HG02588 (cell line): Measurements from ENCODE around the gene PFKL.

Experiments
- ATAC-seq: cut with Tn5 transposase; IDR thresholded peaks from one replicate; pipeline ENCODE4 v1.9.1; 2021; ENCODE audit warnings: mild to moderate bottlenecking, moderate library complexity; ENCODE audit not compliant: unreplicated experiment

Gene PFKL

DNA sequence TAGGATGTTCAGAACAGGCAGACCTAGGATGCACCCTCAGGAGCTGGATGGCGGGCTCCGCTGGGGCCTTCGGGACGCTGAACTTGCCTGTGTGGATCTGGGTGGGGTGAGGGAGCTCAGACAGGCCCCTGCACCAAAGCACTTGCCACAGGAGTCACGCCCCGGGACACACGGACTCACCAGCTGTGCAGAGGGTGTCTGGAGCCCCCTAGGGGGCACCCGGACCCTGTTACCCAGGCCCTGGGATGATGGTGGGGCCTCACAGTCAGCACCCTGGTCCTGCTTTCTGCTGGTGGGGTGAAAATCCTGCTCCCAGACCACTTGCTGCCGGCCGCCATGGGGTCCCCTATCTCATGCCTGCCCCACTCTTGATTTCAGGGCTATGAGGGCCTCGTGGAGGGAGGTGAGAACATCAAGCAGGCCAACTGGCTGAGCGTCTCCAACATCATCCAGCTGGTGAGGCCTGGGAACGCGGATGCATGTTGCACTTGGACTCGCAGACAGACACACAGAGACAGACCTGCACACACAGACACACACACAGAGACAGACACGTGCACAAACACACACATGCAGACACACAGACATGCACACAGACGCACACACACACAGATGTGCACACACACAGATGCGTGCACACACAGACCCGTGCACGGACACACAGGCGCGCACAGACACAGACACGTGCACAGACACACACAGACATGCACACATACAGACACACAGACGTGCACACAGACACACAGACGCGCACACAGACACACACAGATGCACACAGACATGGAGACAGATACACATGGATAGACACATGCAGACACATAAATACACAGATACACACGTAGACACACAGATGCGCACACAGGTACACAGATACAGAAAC lies 11.0 kb downstream of the PFKL start:
- ATAC-seq = no peak

DNA sequence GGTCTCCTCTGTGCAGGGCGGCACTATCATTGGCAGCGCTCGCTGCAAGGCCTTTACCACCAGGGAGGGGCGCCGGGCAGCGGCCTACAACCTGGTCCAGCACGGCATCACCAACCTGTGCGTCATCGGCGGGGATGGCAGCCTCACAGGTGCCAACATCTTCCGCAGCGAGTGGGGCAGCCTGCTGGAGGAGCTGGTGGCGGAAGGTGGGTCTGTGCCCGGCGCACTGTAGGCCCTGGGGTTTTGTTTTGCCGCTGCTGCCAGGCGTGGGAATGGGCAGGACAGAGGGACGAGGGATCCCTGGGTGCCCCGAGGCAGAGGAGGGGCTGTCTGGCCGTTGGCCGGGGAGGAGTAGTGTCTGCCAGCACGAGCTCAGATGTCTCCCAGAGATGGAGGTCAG lies 12.2 kb downstream of the PFKL start:
- ATAC-seq = no peak

DNA sequence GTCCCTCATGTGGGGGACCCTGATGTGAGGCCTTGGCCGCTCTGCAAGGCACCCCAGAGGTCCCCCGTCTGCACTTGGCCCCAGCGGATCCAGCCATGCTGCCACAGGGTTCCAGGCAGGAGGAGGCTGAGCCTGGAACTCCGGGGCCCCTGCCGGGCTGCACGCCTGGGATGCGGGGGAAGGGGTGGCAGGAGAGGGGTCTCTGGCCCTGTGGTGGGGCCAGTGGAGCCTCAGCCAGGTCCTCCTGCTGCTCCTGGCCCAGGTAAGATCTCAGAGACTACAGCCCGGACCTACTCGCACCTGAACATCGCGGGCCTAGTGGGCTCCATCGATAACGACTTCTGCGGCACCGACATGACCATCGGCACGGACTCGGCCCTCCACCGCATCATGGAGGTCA lies 12.9 kb downstream of the PFKL start:
- no peak for ATAC-seq

DNA sequence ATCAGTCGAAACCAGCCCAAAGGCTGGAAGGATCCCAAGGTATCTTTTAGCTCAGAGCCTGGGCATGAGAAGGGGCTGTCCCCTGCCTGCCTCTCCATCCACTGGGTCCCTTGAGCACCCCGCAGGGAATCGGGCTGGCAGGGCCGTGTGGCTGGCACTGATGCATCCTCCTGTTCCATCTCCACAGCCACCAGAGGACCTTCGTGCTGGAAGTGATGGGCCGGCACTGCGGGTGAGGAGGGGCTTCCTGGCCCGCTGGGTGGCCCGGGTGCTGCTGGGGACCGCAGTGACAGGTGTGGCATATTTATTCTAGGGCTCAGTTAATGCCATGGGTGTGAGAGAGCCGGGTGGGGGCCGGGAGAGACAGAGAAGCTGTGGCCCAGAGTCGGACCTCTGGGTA lies 13.6 kb downstream of the PFKL start:
- no peak for ATAC-seq

DNA sequence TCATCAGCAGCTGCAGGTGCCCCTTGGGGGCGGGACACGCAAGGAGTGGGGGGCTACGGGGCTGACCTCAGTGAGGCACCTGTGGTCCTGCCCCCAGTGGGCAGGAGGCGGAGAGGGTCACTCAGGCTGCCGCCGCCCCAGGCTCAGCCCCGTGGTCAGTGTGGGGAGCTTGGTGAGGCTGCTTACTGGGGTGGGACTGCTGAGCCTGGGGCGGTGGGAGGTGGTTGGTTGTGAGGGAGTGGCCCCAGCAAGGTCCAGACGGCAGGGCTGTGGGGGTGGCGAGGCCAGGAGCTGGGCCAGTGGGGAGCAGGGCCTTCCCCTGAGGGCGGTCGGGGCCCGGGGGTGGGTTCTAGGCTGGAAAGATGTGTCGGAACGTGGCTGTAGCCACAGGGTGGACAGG lies 14.3 kb downstream of the PFKL start:
- ATAC-seq = no peak

DNA sequence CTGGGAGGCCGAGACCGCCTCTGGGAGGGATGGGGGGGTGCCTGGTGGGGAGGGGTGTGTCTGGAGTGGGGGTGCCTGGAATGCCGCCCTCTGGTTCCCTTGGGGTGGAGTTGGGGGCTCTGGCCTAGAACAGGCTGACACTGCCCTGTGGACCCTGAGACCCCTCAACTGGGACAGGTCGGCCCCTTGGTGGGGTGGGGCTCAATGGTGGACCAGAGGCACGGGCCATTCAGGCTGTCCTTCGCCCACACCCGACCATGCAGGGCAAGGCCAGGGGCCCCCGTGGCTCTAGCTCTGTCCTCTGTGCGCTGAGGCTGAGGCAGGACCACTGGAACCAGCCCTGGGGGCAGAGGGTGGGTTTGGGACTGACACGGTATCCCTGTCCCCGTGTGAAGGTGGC lies 14.7 kb downstream of the PFKL start:
- no peak for ATAC-seq

DNA sequence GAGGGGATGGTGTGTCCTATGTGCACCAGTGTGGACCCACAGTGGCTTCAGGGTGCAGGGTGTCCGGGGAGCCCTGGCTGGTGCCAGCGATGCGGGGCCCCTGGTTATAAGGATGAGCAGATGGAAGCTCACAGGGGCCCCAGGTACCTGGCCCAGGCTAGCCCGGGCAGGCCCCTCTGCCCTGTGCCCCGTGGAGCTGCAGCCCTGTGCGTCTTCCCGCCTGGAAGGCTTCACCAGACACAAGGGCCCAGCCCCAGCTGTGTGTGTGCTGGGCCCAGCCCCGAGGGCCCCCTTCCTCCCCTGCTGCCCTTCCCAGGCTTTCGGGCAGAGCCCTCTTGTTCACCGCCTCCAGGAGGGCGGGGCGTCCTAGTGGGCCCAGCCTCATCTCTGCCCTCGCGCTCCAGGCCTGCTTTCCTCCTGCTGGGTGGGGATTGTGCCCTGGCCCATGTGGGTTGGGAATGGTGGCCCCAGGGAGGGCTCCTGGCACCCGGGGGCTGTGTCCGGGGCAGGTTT lies 15.9 kb downstream of the PFKL start:
- no peak for ATAC-seq

DNA sequence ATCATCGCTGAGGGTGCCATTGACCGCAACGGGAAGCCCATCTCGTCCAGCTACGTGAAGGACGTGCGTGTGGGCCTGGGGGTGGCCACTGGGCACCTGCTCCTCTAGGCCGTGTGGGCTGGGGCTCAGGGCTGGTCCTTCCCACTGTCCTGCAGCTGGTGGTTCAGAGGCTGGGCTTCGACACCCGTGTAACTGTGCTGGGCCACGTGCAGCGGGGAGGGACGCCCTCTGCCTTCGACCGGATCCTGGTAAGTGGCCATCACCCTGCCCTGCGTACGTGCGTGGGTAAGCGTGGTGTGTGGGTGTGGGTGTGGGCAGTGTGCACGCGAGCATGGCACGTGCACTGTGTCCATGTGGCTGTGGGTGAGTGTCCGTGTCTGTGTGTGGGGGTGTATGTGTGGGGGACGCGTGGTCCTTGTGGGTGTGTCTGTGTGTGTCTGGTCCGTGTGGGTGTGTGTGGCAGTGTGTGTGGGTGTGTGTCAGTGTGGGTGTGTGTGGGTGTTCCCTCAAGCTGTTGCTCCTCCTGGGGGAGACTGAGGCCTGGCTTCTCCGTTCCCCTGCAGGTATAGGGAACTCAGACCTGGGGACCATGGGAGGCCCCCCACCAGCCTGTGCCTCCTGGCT lies 16.5 kb downstream of the PFKL start:
- ATAC-seq = no peak

DNA sequence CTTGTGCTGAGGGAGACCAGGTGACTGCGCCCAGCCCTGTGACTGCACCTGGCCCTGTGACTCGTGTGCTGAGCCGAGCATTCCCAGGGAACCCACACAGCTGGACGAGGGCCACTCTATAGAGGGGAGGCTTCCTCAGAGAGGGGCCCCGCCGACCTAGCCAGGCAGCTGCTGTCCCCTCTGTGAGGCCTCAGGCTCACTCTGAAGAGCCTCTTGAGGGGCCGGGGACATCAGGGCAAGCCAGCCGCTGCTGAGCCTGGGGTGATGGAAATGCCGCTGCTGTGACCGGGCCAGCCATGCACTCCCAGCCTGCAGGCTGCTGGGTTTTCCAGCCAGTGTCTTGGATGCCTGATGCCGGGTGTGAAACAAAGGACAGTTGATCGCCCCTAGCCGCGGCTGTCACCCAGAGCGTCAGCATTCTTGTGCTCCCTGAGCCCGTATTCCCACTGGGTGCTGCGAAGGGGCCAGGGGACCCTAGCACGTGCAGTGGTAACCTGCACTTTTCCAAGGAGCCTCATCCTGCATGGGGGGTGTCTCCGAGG lies 17.5 kb downstream of the PFKL start:
- ATAC-seq = no peak

DNA sequence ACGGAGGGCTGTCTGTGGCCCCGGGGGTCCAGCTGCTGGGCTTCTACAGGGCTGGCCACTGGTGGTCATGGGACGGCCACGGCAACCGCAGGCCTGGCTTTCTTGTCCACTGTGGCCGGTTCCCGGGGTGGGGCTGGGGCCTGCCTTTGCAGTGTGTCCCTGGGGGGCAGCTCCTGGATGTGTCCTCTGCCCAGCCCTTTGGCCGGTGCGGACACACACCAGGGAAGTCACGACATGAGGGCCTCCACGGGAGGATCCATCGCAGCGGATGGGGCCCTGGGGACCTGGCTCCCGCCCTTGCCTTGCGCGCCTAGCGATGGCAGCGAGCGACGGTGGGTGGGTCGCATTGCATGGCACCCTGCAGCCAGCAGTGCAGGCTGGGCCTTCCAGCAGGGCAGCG lies 18.0 kb downstream of the PFKL start:
- no peak for ATAC-seq

DNA sequence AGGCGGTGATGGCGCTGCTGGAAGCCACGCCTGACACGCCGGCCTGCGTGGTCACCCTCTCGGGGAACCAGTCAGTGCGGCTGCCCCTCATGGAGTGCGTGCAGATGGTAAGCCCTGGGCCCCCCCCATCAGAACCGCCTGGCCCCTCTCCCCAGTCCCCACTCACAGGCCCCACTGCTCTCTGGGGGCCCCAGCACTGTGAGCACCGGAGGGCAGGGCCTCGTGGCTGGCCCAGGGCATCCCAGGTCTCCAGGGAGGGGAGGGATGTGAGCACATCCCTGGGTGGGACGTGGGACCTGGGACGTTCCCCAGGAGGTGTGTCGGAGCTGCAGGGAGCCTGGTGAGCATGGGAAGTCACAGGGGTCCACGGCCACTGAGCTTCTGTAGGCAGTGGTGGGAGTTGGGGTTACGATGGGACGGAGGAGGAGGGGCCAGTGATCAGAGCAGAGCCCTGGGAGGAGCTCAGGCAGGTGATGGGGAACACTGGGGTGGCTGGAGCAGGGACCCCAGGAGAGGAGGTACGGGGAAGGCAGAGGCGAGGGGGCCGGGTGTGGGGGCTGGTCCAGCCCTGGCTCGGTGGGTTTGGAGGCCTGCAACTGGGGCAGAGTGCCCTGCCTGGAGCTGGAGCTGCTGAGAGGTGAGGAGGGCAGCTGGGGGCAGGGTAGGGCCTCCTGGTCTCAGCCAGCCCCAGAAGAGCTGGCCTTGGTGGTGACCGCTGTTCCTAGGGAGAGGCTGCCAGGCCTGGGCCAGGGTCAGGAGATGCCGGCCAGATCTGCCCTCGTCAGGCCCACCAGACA lies 18.8 kb downstream of the PFKL start:
- ATAC-seq = no peak

DNA sequence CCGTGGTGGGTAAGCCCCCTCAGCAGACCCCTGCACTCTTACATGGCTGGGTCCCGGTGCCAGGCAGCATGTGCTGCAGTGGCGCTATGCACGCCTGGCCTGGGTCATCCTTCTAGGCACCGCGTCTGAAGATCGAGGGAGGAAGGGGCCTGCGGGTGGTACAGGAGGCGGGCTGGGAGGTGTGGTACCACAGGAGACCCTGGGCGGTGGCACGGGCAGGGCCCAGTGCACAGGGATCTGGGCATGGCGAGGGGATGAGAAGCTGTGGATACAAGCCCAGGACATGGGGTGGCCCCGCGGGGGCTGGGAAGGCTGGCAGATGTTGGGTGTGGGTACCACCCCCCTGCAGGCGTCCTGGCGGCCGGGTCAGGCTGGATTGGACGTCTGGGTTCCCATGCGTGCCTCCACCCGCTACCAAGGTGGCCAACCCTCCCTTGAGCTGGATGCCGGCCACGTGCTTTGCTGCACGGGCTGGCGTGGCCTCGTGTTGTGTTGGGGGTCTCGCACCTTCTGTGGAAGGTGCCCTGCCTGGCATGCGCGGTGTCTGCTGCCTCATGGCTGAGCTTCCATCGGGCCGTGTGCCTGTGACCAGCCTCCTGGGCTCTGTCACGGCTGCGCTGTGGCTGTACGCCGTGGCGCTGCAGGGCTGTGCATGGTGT lies 19.7 kb downstream of the PFKL start:
- ATAC-seq = no peak

DNA sequence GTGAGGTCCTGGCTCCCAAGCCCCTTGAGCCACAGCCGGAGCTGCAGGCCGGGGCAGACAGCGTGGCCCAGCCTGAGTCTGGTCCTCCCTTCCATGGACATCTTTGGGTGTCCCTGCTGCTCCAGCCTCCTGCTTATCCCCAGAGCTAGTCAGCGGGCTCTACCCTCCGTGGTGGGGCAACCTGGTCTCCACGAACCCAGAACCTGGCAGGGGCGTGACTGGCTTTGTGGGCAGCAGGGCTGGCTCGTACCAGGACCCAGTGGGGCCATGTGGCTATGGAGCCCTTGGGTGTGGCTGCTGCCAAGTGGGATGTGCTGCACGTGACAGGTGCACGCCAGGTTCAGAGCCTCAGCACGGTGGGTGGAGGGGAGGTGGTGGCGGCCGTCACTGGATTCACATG lies 21.0 kb downstream of the PFKL start:
- no peak for ATAC-seq

DNA sequence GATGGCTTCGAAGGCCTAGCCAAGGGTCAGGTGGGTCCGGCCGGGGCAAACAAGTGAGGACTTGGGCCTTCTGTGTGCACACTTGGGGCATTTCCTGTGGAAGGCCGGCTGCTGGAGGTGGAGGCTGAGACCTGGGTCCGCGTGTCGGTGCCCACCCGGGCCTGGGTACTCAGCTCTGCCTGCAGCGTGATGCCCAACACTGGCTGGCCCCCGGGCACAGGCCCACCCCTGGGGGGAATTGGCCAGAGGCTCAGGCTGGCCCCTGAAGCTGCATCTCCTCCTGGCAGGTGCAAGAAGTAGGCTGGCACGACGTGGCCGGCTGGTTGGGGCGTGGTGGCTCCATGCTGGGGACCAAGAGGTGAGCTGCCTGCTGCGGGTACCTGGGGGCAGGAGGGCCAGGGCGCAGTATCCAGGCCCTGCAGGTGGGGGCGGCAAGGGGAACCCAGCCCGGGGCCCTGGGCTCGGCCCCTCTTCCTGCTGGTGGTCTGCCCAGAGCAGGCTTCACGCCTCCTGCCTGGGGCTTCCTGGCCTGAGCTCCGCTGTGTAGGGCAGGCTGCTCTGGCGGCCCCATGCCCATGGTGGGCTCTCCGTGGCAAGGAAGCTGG lies 22.1 kb downstream of the PFKL start:
- no peak for ATAC-seq

DNA sequence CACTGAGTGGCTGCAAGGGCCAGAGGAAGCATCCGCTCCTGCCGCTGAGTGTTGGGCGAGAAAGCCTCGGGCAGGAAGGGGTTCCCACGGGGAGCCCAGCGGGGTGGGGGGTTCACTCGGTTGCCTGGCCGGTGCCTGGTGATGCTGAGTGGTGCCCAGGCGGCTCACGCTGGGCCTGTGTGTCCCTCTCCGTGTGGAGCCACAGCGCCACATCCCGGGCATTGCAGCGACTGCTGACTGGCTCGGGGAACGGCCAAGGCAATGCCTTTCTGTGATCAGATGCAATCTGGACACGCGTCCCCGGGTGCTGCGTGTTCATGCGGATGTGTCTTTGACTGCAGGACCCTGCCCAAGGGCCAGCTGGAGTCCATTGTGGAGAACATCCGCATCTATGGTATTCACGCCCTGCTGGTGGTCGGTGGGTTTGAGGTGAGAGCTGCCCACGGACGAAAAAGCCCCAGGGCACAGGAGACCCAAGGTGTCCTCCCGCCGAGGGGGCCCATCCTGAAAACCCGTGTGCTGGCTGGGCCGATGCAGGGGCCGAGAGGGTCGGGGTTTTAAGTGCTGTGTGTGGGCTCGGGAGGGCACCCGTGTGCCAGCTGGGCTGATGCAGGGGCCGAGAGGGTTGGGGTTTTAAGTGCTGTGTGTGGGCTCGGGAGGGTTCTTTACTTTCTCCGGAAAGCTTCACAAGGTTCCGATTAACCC lies 22.9 kb downstream of the PFKL start:
- ATAC-seq = no peak

DNA sequence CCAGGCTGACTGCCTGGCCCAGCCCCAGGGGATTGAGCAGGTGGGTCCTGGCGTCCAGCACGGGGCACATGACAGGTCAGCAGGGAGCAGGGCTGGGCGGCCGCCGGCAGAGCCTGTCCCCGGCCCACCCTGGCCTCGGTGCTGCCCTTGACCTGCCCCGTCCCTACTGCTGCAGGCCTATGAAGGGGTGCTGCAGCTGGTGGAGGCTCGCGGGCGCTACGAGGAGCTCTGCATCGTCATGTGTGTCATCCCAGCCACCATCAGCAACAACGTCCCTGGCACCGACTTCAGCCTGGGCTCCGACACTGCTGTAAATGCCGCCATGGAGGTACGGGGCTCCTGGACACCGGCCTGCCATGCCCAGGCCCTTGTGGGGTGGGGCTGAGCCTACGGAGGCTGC lies 23.7 kb downstream of the PFKL start:
- no peak for ATAC-seq

DNA sequence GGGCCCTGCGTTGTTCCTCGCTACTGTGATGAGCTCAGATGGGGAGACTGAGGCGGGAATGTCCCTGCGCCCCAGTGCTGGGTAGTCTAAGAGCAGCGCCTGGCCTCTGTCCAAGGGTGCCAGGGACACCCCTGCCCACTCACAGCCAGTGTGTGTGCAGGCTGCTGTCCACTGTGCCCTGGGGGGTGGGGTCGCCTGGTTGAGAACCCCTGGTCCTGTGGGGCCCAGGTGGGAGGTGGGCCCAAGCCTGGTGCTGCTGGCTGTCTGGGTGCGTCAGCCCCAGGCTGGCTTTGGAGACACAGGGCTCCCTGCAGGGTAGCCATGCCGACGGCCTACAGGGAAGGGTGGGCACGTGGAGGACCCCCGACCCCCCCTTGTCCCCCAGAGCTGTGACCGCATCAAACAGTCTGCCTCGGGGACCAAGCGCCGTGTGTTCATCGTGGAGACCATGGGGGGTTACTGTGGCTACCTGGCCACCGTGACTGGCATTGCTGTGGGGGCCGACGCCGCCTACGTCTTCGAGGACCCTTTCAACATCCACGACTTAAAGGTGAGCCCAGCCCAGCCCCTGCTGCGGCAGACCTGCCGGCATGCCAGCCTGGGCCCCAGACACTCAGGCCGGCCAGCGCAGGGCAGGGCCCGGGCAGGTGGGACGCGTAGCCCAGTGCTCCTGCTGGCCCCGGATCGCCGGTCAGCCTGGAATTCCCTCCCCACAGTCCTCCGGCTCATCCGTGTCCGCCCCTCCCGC lies 24.4 kb downstream of the PFKL start:
- no peak for ATAC-seq

DNA sequence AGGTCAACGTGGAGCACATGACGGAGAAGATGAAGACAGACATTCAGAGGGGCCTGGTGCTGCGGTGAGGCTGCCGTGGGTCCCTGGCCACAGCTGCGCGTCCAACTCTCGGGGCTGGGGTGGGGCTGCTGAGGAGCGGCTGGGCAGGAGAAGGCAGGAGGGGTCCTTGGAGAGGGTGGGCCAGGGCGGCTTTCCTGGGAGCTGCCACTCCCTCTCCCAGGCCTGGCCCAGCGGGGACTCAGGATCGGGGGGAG lies 24.9 kb downstream of the PFKL start:
- ATAC-seq = no peak
